ENCODE results near the gene CAMTA1. TPM values are rescaled to one million over a fixed set of nuclear protein-coding genes. Genes with fewer than 3 reads are reported as not detected.

CAMTA1 gene
- total RNA-seq, 1 experiment from 2014 or later, result 85.2 TPM

DNA sequence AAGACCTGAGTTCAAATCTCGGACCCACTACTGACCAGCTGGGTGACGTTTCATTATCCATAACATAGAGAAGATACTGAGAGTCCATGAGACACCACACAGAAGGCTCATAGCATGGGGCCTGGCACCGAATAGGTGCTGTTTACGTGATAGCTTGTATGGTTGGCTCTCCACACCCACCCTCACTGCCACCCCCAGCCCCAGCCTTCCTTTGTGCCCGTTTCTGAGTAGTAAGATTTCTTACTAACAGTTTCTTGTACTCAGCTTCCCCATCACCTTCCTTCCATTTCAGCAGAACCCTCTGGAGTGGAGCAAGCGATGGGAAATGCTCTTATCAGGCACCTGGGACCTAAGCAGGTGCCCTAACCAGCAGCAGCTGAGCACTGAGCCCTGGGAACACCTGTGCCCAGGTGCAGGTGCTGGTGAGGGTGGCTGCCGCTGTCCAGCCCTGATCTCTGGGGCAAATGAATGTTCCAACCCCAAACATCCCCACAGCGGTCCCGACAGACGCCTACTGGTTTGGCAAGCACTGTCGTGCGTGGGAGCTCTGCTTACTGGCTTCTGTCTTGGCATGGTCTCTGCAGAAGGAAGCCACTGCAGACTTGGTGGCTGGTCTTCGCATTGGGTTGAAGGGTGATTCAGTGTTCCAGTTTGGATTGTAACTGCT is 225.4 kb downstream of the CAMTA1 start:
- Histone ChIP-seq H3K4me1 (ENCODE audit: insufficient read depth, low read length, poor library complexity, severe bottlenecking) (no peaks in the 10 kb centered on the region), H3K4me3 (ENCODE audit: low read depth, low read length, poor library complexity, severe bottlenecking) (no peak overlapping the region), H3K9me3 (ENCODE audit: low read depth, low read length, poor library complexity, severe bottlenecking) (no peaks in the 10 kb centered on the region), H3K27ac (ENCODE audit: low read depth, low read length, poor library complexity, severe bottlenecking) (no peak overlapping the region), H3K27me3 (replicated peaks; ENCODE audit: insufficient read depth, low read depth, low read length, poor library complexity) (peaks cover 60% of the 10 kb centered on the region), H3K36me3 (ENCODE audit: insufficient read depth, low read length, poor library complexity, severe bottlenecking) (no peaks in the 10 kb centered on the region)
- TF ChIP-seq EZH2 (IDR thresholded peaks at IDR 0.05; ENCODE audit: borderline replicate concordance, low read depth, low read length, poor library complexity, severe bottlenecking), result no peak
- TF ChIP-seq, protein P1, sequence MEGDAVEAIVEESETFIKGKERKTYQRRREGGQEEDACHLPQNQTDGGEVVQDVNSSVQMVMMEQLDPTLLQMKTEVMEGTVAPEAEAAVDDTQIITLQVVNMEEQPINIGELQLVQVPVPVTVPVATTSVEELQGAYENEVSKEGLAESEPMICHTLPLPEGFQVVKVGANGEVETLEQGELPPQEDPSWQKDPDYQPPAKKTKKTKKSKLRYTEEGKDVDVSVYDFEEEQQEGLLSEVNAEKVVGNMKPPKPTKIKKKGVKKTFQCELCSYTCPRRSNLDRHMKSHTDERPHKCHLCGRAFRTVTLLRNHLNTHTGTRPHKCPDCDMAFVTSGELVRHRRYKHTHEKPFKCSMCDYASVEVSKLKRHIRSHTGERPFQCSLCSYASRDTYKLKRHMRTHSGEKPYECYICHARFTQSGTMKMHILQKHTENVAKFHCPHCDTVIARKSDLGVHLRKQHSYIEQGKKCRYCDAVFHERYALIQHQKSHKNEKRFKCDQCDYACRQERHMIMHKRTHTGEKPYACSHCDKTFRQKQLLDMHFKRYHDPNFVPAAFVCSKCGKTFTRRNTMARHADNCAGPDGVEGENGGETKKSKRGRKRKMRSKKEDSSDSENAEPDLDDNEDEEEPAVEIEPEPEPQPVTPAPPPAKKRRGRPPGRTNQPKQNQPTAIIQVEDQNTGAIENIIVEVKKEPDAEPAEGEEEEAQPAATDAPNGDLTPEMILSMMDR (conservative IDR thresholded peaks at IDR 0.05; ENCODE audit: low read depth, low read length), result no peak
- no TSS peak for BruUV-seq (replicated peaks)
- intact Hi-C loops (cut with micrococcal nuclease; ENCODE audit: unreplicated experiment), result no loop called here
- CTCF ChIA-PET, result no interaction called here
- DNase-seq (ENCODE audit: low spot score), result no peak
- POLR2A ChIA-PET (ENCODE audit: low non-redundant PET), result no interaction called here

DNA sequence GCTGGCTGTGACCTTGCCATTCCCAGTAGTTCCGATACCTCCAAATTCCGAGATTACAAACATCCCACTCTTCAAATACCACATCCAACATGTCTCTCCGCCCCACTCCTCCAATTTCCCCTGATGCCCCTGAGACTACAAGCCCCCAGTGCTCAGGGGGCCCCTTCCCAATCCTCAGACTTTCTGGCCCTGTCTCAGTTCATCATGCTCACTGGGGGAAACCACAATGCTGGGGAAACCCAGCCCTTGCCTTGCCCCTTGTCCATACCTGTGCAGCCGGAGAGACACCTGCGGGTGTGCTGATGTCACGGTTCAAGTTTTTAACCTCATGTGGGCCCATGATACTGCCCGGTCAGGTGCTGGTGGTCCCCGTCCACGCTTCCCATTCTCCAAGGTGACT is 226.6 kb downstream of the CAMTA1 start:
- POLR2A ChIA-PET (ENCODE audit: low non-redundant PET), result no interaction called here

DNA sequence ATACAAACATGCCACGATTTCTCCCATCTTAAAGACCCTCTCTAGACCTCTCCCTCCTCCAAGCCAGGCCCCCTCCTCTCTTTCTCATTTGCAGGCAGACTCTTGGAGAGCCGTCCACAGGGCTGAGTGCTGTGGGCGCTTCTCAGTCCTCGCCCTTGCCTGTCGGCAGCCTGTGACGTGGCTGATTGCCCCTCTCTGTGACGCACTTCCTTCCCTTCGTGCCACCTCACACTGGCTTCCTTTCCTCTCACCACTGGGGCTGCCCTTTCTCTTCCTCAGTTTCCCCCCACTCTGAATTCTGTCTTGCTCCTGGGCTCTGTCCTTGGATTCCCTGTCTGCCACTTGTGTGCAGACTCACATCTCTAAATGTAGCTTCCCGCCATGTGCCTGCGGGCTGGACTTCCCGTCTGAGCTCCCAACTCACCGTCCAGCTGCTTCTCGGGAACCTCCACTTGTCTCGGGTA is 227.2 kb downstream of the CAMTA1 start:
- no peak for DNase-seq (ENCODE audit: low spot score)
- ChIA-PET CTCF (no interaction called here), POLR2A (ENCODE audit: low non-redundant PET) (no interaction called here)
- Histone ChIP-seq H3K27me3 (replicated peaks; ENCODE audit: insufficient read depth, low read depth, low read length, poor library complexity) (peaks cover 41% of the 10 kb centered on the region), H3K4me3 (ENCODE audit: low read depth, low read length, poor library complexity, severe bottlenecking) (no peak overlapping the region), H3K36me3 (ENCODE audit: insufficient read depth, low read length, poor library complexity, severe bottlenecking) (no peaks in the 10 kb centered on the region), H3K4me1 (ENCODE audit: insufficient read depth, low read length, poor library complexity, severe bottlenecking) (no peaks in the 10 kb centered on the region), H3K27ac (ENCODE audit: low read depth, low read length, poor library complexity, severe bottlenecking) (no peak overlapping the region), H3K9me3 (ENCODE audit: low read depth, low read length, poor library complexity, severe bottlenecking) (no peaks in the 10 kb centered on the region)
- TF ChIP-seq, protein P1 (conservative IDR thresholded peaks at IDR 0.05; ENCODE audit: low read depth, low read length), result no peak
- no peak for TF ChIP-seq EZH2 (IDR thresholded peaks at IDR 0.05; ENCODE audit: borderline replicate concordance, low read depth, low read length, poor library complexity, severe bottlenecking)
- intact Hi-C loops (cut with micrococcal nuclease; ENCODE audit: unreplicated experiment), result no loop called here
- BruUV-seq (replicated peaks), result no TSS peak

More for the DNA sequence above, 226.6 kb downstream of the CAMTA1 start:
- intact Hi-C loops (cut with micrococcal nuclease; ENCODE audit: unreplicated experiment), result no loop called here
- H3K27me3 ChIP-seq (replicated peaks; ENCODE audit: insufficient read depth, low read depth, low read length, poor library complexity), result peaks cover 48% of the 10 kb centered on the region
- no peak for DNase-seq (ENCODE audit: low spot score)
- no peaks in the 10 kb centered on the region for H3K36me3 ChIP-seq (ENCODE audit: insufficient read depth, low read length, poor library complexity, severe bottlenecking)
- no peak overlapping the region for H3K27ac ChIP-seq (ENCODE audit: low read depth, low read length, poor library complexity, severe bottlenecking)
- BruUV-seq (replicated peaks), result no TSS peak
- TF ChIP-seq, protein P1 (conservative IDR thresholded peaks at IDR 0.05; ENCODE audit: low read depth, low read length), result no peak
- no peak for TF ChIP-seq EZH2 (IDR thresholded peaks at IDR 0.05; ENCODE audit: borderline replicate concordance, low read depth, low read length, poor library complexity, severe bottlenecking)
- no peaks in the 10 kb centered on the region for H3K4me1 ChIP-seq (ENCODE audit: insufficient read depth, low read length, poor library complexity, severe bottlenecking)
- CTCF ChIA-PET, result no interaction called here
- H3K4me3 ChIP-seq (ENCODE audit: low read depth, low read length, poor library complexity, severe bottlenecking), result no peak overlapping the region
- no peaks in the 10 kb centered on the region for H3K9me3 ChIP-seq (ENCODE audit: low read depth, low read length, poor library complexity, severe bottlenecking)

Measured in A673 (cell line).